H1 (cell line): ENCODE data around the gene PRRT1B. TPM values are rescaled to one million over a fixed set of nuclear protein-coding genes. Genes with fewer than 3 reads are reported as not detected.
A peak's percentile ranks its signal among the peaks of the same experiment; 100 is the strongest.

Source experiments
- BACH1 ChIP-seq: IDR thresholded peaks from 2 replicates; pipeline ENCODE4 v1.6.1; 2012; ENCODE audit warnings: low read length, improper control_type of control experiment
- CBX5 ChIP-seq: fragments of 300-800, 300-1000 bp; sonication (generic); IDR thresholded peaks from 2 replicates; pipeline ENCODE4 v1.7.1; 2016; ENCODE audit warnings: antibody characterized with exemption, low read length, low read depth
- CHD1 ChIP-seq: IDR thresholded peaks from 2 replicates; pipeline ENCODE4 v1.6.1; 2012; ENCODE audit warnings: low read depth, low read length, improper control_type of control experiment
- CHD2 ChIP-seq: IDR thresholded peaks from 2 replicates; pipeline ENCODE4 v1.6.1; 2012; ENCODE audit warnings: low read length, improper control_type of control experiment
- E2F6 ChIP-seq: IDR thresholded peaks from 2 replicates; pipeline ENCODE4 v1.6.1; 2012; ENCODE audit warnings: inconsistent platforms
- EZH2 ChIP-seq: fragments of 200-600 bp; sonication (generic); IDR thresholded peaks from 2 replicates; pipeline ENCODE4 v1.7.1; 2012; ENCODE audit warnings: low read depth, mild to moderate bottlenecking, moderate library complexity, low read length, inconsistent platforms; ENCODE audit not compliant: severe bottlenecking
- HDAC6 ChIP-seq: IDR thresholded peaks from one replicate; pipeline ENCODE4 v1.7.1; 2012; ENCODE audit warnings: low read depth, mild to moderate bottlenecking, inconsistent platforms, low read length, moderate library complexity
- JUND ChIP-seq: IDR thresholded peaks from 2 replicates; pipeline ENCODE4 v1.6.1; 2011; ENCODE audit warnings: mild to moderate bottlenecking, improper control_type of control experiment, low read length
- SIN3A ChIP-seq, 2 experiments: IDR thresholded peaks in 1 of 2; conservative IDR thresholded peaks in 1 of 2; 2 replicates each; pipeline ENCODE4 v1.6.1; 2011 to 2012; ENCODE audit warnings: low read length in 2 of 2, improper control_type of control experiment in 1 of 2, low read depth in 1 of 2, mild to moderate bottlenecking in 1 of 2
- SIX5 ChIP-seq: IDR thresholded peaks from 2 replicates; pipeline ENCODE4 v1.6.1; 2011; ENCODE audit warnings: mild to moderate bottlenecking, low read depth, low read length
- polyA plus RNA-seq, 7 experiments: library from polyadenylated mRNA; depleted of rRNA in 3 of 7; stranded (reverse) in 5 of 7; unstranded in 2 of 7; fragments of >200 nt in 5 of 7; fragments of 200-250 nt in 2 of 7; gene quantifications; 1 replicate in 5 of 7; 2 replicates in 1 of 7; 4 replicates in 1 of 7; pipeline versions ENCODE4 v1.2.1 to v1.2.3, GENCODE V29; 2011 to 2013; ENCODE audit warnings: missing spikeins in 2 of 7, mixed read lengths in 2 of 7
- total RNA-seq: library from RNA; stranded (reverse); fragmentation: NEBNext Ultra II Directional; extraction: Animal tissue kit (Norgen Biotek cat#: 25700); gene quantifications from 2 replicates; pipeline ENCODE4 v1.2.1, GENCODE V29; 2021

PRRT1B gene
- total and polyA plus RNA-seq, 2 of the 8 experiments (the other 6 are each of a cell fraction or from before 2014, with no cell fraction given): 0.30 to 1.2 TPM

- TF ChIP-seq EZH2: peak; percentile 74
- TF ChIP-seq CBX5: no peak
- no peak for TF ChIP-seq SIN3A (conservative IDR thresholded peaks at IDR 0.05 in 1 of 2, IDR thresholded peaks at IDR 0.05 in 1 of 2; ENCODE audit: low read depth in 1 of 2, low read length in 2 of 2)
- 0 out of 2 replicates have a peak, but pooled peaks have one; percentile 15 for TF ChIP-seq BACH1
- TF ChIP-seq CHD2: no peak
- no peak for TF ChIP-seq HDAC6
- TF ChIP-seq SIX5: no peak
- TF ChIP-seq CHD1: no peak
- no peak; the same call in 1 of the 2 replicates for TF ChIP-seq E2F6
- no peak for TF ChIP-seq JUND
These were observed 9.6 kb downstream of the PRRT1B start (continued) for GRCh38 chr9:131554843-131555351.
